HG03342 (cell line): ENCODE measurements around the gene GPC6.

ENCODE experiments used
- ATAC-seq: cut with Tn5 transposase; IDR thresholded peaks from one replicate; pipeline ENCODE4 v1.9.1; 2021; ENCODE audit warnings: mild to moderate bottlenecking, moderate library complexity; ENCODE audit not compliant: unreplicated experiment

GPC6 gene

DNA sequence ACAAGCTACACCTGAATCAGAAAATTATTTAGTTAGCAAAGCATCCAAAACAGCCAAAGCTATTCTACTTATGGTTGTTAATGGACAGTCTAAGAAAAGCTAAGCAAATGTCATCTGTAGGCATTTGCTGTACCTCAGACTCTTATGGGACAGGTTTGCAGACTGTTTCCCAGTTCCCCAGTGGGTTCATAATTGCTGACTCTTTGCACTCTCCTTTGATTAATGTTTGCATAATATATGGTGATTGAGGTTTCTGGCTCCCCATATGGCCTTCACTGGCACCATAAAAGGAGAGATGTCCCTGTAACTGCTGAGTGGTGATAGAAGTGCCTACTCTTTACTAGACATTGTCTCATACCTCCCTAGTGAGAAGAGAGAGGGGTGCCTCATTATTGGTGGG lies 142.1 kb downstream of the GPC6 start:
- ATAC-seq = no peak

- no peak for ATAC-seq
Observed at GRCh38 chr13:93372856-93373255, 146.2 kb downstream of the GPC6 start.

DNA sequence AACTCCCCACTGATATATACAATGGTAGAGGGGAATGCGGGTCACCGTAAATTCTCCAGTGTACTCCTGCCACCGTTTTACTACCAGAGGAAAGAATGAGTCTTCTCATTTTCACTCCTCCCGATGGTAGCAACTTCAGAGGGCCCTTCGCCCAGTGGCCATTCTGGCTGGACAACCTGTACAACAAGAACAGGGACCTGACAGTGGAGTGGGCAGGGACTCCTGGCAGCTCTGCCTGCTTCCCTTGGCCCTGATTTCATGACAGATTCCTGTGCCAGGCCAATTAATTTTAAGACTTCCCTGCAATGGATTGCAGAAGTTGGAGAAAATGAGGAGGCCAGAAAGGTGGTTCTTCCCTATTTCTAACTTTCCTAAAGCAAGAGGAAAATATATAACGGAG lies 148.9 kb downstream of the GPC6 start:
- ATAC-seq = no peak

DNA sequence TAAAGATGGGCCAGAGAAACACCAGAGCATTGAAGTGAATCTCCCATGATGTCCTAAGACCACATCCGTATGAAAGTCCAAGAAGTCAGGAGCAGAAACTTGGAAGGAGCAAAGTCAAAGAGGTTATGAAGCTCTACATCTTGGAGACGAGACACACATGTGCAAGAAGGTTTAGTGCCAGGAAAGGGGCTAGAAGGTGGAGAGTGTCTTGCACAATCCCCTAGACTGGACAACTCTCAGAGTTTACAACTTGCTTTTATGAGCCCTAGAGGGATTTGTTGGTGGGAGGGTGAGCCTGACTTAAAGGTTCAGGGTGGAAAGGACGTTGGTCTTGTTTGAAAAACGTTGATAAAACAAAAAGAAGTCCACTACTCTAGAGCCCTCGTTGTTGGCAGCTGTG lies 150.6 kb downstream of the GPC6 start:
- no peak for ATAC-seq

GRCh38 chr13:93378184-93378583 lies 151.6 kb downstream of the GPC6 start:
- no peak for ATAC-seq

DNA sequence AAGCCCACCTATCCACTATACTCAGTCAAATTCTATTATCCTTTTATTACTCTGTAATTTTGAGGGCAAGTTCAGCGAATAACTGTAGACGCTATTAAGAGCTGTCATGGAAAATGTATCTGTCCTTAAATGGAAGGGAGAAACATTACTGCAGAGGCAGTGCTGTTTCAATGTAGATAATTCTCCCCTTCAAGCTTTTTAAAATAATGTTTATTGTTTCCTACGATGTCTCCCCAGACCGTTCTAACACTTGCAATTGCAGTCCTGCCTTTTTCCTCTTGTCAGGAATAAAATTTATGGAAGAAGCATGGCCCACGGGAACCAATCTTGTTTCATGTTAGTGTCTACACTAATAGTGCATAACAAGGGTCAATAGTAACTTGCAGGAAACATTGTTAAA lies 159.5 kb downstream of the GPC6 start:
- no peak for ATAC-seq

DNA sequence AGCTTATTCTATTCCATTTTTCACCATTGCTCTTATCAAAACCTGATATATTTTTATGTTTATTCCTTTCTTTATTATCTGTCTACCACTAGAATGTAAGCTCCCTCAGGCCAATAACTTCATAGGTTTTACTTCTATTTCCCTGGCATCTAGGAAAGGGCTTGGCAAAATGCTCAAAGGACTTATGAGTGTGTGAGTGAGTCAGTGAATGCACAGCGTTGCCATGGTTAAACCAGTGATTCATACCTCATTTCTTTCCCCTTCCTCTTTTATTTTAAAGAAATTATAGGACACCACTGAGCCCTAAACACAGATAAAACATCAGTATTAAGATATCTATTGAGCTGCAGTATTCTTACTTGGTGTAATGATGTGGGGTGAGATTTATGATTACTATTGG lies 162.1 kb downstream of the GPC6 start:
- no peak for ATAC-seq

- ATAC-seq = no peak
Observed at GRCh38 chr13:93397619-93398018, 171.0 kb downstream of the GPC6 start.

GRCh38 chr13:93398167-93399035 lies 171.8 kb downstream of the GPC6 start:
- no peak for ATAC-seq

- no peak for ATAC-seq
Observed at GRCh38 chr13:93399212-93399611, 172.6 kb downstream of the GPC6 start.

GRCh38 chr13:93406136-93406535 lies 179.5 kb downstream of the GPC6 start:
- no peak for ATAC-seq

- no peak for ATAC-seq
Observed at GRCh38 chr13:93407551-93407950, 180.9 kb downstream of the GPC6 start.

- no peak for ATAC-seq
Observed at GRCh38 chr13:93409001-93409400, 182.4 kb downstream of the GPC6 start.

GRCh38 chr13:93409816-93410215 lies 183.2 kb downstream of the GPC6 start:
- ATAC-seq = no peak

GRCh38 chr13:93411186-93411680 lies 184.6 kb downstream of the GPC6 start:
- no peak for ATAC-seq

- no peak for ATAC-seq
Observed at GRCh38 chr13:93412676-93413075, 186.1 kb downstream of the GPC6 start.

DNA sequence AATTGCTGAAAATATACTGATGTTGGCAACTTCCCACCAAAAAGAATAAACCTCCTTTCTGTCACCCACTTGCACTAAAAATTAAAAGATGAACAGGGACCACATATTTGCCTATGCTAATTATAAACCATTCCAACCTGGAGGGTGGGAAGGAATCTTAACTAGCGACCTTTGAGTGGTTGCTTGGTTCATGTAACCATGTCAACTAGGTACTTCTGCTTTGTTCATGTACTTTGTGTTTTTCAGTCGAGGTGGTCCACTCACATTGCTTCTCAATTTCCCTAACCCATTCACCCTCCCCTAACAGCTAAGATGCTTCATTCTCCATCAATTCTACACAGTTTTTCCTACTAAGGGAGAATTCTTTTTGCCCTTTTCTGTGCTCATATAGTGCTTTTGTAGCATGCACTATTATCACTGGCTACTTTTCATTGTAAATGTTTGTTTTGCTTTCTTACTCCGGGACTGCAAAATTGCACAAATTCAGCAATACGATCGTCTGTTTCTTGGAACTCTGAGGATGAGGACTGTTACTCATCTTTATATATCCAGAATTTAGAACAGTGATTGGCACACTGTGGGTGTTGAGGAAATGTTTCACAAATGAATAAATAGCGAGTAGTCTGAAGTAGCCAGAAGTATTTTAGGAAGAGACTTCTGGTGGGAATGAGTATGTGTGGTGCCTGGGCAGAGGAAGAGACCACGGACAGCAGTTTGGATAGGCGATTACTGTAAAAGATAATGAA lies 187.5 kb downstream of the GPC6 start:
- no peak for ATAC-seq

DNA sequence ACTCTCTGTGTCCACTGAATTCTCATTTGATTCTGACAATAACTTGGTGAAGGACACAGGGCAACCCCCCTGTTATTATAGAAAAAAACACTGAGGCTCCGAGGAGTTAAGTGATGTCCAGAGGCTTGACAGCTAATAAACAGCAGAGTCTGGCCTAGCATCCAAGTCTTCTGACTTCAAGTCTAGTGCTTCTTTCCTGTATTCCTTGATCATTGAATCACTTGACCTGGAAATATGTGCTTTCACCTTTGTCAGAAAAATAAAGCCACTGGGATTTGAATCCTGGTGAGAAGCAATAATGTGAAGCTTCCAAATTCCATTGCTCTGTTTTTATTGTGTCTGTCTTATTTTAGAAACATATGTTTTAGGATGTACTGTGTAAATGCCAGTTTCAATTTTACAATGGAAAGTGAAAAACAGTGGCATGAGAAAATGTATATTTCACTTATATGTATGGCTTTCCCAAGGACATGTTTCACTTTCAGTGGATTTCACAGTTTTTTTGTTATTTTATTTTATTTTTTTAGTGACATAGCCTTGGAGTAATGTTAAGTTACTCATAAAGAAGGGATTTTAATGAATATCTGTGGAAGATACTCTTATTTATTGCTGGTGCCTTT lies 190.2 kb downstream of the GPC6 start:
- no peak for ATAC-seq

GRCh38 chr13:93418398-93418797 lies 191.8 kb downstream of the GPC6 start:
- ATAC-seq = no peak

DNA sequence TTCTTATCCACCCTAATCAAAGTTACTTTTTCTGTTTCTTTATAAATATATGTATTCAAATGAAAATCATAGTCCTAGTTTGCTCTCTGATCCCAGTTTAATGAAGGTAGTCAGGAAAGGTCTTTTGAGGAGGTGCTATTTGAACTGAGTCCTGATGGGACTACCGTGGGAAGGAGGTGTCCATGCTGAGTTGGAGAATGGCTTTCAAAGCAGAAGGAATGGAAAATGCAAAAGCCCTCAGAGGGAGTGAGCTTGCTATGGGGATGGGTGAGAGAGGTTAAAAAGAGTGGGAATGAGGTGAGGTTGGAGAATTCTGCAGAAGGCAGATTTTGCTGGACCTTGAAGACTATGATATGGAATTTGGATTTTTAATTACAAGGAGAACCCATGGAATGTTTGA lies 193.6 kb downstream of the GPC6 start:
- ATAC-seq = no peak

DNA sequence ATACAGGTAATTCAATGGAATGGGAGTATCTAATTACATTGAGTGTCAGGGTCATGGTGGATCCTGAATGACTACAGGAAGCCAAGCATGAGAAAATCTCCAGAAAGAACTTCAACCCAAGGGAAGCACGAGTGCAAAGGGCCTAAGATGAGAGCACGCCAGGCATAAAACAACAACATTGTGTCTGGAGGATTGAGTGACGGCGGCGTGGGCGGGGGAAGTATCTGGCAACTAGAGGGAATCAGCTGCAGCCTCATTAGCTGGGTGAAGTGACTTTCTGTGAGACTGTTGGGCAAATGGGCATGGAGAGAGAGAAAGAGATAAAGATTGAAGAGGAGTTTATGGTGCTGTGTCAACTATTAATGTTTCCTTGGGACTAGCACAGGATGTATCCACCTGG lies 194.3 kb downstream of the GPC6 start:
- ATAC-seq = no peak
